Panc1 (cell line): ENCODE data around the gene DCLRE1C. TPM values are rescaled to one million over a fixed set of nuclear protein-coding genes. Genes with fewer than 3 reads are reported as not detected.

ENCODE experiments used
- ATAC-seq: fragments of 200-7000 bp; cut with Tn5 transposase; 2 replicates; pipeline ENCODE4 v1.9.1; 2020; ENCODE audit warnings: mild to moderate bottlenecking, moderate library complexity
- BruUV-seq: library from RNA; stranded (reverse); fragments of 400-500 nt; replicated peaks from 2 replicates; lab custom pipeline; 2021; lab: Mats Ljungman, UMichigan
- CTCF ChIA-PET: fragments of 300-600 bp; sonication (Branson Sonifier 250); formaldehyde crosslinking; loops from one replicate; lab custom pipeline; 2022; ENCODE audit warnings: antibody characterized with exemption; lab: Charles Lee
- POLR2A ChIA-PET: fragments of 300-600 bp; sonication (Branson Sonifier 250); formaldehyde crosslinking; loops from one replicate; lab custom pipeline; 2022; ENCODE audit warnings: antibody characterized with exemption; lab: Charles Lee
- DNase-seq: peaks from one replicate; pipeline ENCODE4 v3.0.0-alpha.2; 2010; ENCODE audit warnings: low read depth, low spot score
- H3K27ac ChIP-seq: 2 replicates; pipeline ENCODE4 v1.5.1; 2011; ENCODE audit warnings: mild to moderate bottlenecking, low read length, inconsistent platforms
- H3K27me3 ChIP-seq: fragments of 200-500 bp; sonication (Bioruptor generic); 2 replicates; pipeline ENCODE4 v1.6.0; 2014; ENCODE audit warnings: low read length, inconsistent platforms; ENCODE audit not compliant: control insufficient read depth, insufficient read depth
- H3K36me3 ChIP-seq: fragments of 200-500 bp; sonication (Bioruptor generic); 2 replicates; pipeline ENCODE4 v1.5.1; 2014; ENCODE audit warnings: inconsistent platforms, mild to moderate bottlenecking, low read length, moderate library complexity; ENCODE audit not compliant: control insufficient read depth, insufficient read depth
- H3K4me1 ChIP-seq: 2 replicates; pipeline ENCODE4 v1.5.1; 2011; ENCODE audit warnings: inconsistent platforms, mild to moderate bottlenecking, low read length, moderate library complexity; ENCODE audit not compliant: control insufficient read depth, insufficient read depth
- H3K4me3 ChIP-seq, 2 experiments: 2 replicates each; pipeline ENCODE4 v1.5.1; 2011 to 2012; ENCODE audit warnings: low read depth in 2 of 2, low read length in 2 of 2, mild to moderate bottlenecking in 2 of 2, inconsistent platforms in 1 of 2, moderate library complexity in 1 of 2
- H3K9me3 ChIP-seq: fragments of 200-500 bp; sonication (Bioruptor generic); 2 replicates; pipeline ENCODE4 v1.5.1; 2014; ENCODE audit warnings: low read depth, mild to moderate bottlenecking, inconsistent platforms, low read length, moderate library complexity; ENCODE audit not compliant: control insufficient read depth, insufficient read depth
- POLR2AphosphoS5 ChIP-seq: IDR thresholded peaks from 2 replicates; pipeline ENCODE4 v1.6.1; 2012; ENCODE audit warnings: mild to moderate bottlenecking, low read depth, low read length, moderate library complexity
- SIN3A ChIP-seq: IDR thresholded peaks from 2 replicates; pipeline ENCODE4 v1.6.1; 2012; ENCODE audit warnings: low read depth, mild to moderate bottlenecking, low read length, moderate library complexity, borderline replicate concordance; ENCODE audit not compliant: insufficient read depth
- TCF7L2 ChIP-seq: IDR thresholded peaks from 2 replicates; pipeline ENCODE4 v1.6.1; 2011; ENCODE audit warnings: mild to moderate bottlenecking, low read depth, low read length, inconsistent platforms
- in situ Hi-C: cut with HindIII; loops from 2 replicates; pipeline ENCODE4 v1.10.0; 2016; ENCODE audit warnings: low sequenced_read_pairs, low pct_unique_long_range_greater_than_20kb
- intact Hi-C: fragments of 100-400 bp; cut with micrococcal nuclease; formaldehyde crosslinking; loops from one replicate; pipeline ENCODE4 v1.10.0; 2022; ENCODE audit not compliant: unreplicated experiment
- total RNA-seq: library from RNA; stranded (reverse); gene quantifications from one replicate; pipeline ENCODE4 v1.2.1, GENCODE V29; 2021; ENCODE audit not compliant: unreplicated experiment
- TF ChIP-seq, protein P1 (sequence below), 2 experiments: IDR thresholded peaks; 2 replicates each; pipeline ENCODE4 v1.6.1; 2011 to 2012; ENCODE audit warnings: low read depth in 2 of 2, control low read depth in 1 of 2, low read length in 1 of 2, mild to moderate bottlenecking in 1 of 2, moderate library complexity in 1 of 2; ENCODE audit not compliant: insufficient read depth in 1 of 2
- TF ChIP-seq, protein P2 (sequence below): fragments of 450-650 bp; IDR thresholded peaks from 2 replicates; pipeline ENCODE4 v1.5.1; 2017; ENCODE audit warnings: mild to moderate bottlenecking

Gene DCLRE1C
- total RNA-seq, 1 experiment from 2014 or later: 9.1 TPM

DNA sequence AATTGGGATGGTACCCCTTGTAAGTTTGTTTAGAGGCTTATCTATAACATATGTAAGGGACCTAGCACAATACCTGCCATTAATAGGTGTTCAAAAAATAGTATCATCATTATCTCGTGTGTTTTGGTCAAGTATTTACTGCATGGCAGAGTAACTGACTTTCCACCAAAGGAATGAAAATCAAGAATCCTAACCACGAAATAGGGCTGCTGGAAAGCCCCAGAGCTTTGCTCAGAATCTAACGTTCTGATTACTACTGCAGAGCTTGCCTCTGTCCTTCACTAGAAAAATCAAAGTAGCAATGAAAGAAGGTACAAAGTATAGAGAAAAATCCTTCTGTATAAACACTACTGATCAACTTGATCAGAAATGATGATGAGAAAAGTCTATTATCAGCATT lies 34.9 kb downstream of the DCLRE1C start:
- POLR2A ChIA-PET: no interaction called here
- BruUV-seq: no TSS peak
- no peaks in the 10 kb centered on the region; the same call in none of the 2 replicates for H3K36me3 ChIP-seq

GRCh38 chr10:14917827-14918226 lies 36.1 kb downstream of the DCLRE1C start:
- BruUV-seq: no TSS peak

More for the DNA sequence above, 34.9 kb downstream of the DCLRE1C start:
- TF ChIP-seq POLR2AphosphoS5: no peak
- no peak for TF ChIP-seq TCF7L2
- TF ChIP-seq, protein P1, sequence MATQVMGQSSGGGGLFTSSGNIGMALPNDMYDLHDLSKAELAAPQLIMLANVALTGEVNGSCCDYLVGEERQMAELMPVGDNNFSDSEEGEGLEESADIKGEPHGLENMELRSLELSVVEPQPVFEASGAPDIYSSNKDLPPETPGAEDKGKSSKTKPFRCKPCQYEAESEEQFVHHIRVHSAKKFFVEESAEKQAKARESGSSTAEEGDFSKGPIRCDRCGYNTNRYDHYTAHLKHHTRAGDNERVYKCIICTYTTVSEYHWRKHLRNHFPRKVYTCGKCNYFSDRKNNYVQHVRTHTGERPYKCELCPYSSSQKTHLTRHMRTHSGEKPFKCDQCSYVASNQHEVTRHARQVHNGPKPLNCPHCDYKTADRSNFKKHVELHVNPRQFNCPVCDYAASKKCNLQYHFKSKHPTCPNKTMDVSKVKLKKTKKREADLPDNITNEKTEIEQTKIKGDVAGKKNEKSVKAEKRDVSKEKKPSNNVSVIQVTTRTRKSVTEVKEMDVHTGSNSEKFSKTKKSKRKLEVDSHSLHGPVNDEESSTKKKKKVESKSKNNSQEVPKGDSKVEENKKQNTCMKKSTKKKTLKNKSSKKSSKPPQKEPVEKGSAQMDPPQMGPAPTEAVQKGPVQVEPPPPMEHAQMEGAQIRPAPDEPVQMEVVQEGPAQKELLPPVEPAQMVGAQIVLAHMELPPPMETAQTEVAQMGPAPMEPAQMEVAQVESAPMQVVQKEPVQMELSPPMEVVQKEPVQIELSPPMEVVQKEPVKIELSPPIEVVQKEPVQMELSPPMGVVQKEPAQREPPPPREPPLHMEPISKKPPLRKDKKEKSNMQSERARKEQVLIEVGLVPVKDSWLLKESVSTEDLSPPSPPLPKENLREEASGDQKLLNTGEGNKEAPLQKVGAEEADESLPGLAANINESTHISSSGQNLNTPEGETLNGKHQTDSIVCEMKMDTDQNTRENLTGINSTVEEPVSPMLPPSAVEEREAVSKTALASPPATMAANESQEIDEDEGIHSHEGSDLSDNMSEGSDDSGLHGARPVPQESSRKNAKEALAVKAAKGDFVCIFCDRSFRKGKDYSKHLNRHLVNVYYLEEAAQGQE (IDR thresholded peaks at IDR 0.05; ENCODE audit: insufficient read depth in 1 of 2, low read depth in 2 of 2, low read length in 1 of 2): no peak
- TF ChIP-seq, protein P2, sequence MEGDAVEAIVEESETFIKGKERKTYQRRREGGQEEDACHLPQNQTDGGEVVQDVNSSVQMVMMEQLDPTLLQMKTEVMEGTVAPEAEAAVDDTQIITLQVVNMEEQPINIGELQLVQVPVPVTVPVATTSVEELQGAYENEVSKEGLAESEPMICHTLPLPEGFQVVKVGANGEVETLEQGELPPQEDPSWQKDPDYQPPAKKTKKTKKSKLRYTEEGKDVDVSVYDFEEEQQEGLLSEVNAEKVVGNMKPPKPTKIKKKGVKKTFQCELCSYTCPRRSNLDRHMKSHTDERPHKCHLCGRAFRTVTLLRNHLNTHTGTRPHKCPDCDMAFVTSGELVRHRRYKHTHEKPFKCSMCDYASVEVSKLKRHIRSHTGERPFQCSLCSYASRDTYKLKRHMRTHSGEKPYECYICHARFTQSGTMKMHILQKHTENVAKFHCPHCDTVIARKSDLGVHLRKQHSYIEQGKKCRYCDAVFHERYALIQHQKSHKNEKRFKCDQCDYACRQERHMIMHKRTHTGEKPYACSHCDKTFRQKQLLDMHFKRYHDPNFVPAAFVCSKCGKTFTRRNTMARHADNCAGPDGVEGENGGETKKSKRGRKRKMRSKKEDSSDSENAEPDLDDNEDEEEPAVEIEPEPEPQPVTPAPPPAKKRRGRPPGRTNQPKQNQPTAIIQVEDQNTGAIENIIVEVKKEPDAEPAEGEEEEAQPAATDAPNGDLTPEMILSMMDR: no peak
- no peak for TF ChIP-seq SIN3A
- no peak for ATAC-seq
- in situ Hi-C loops: no loop called here
- Histone ChIP-seq H3K27ac (no peak overlapping the region), H3K27me3 (no peaks in the 10 kb centered on the region), H3K4me3 (no peak overlapping the region), H3K9me3 (peaks cover 10% of the 10 kb centered on the region; the same call in 1 of the 2 replicates), H3K4me1 (no peaks in the 10 kb centered on the region)
- CTCF ChIA-PET: no interaction called here
- intact Hi-C loops: no loop called here
- DNase-seq: no peak

More at GRCh38 chr10:14917827-14918226, 36.1 kb downstream of the DCLRE1C start:
- Histone ChIP-seq H3K27ac (no peak overlapping the region), H3K36me3 (no peaks in the 10 kb centered on the region; the same call in none of the 2 replicates), H3K4me3 (no peak overlapping the region), H3K9me3 (peaks cover 10% of the 10 kb centered on the region; the same call in 1 of the 2 replicates), H3K27me3 (no peaks in the 10 kb centered on the region), H3K4me1 (no peaks in the 10 kb centered on the region)
- POLR2A ChIA-PET: interaction anchor here (0.6 kb wide), 1 partner anchor 35 kb away, joined by 5 read pairs; no protein-coding TSS in a partner anchor
- in situ Hi-C loops: no loop called here
- no peak for ATAC-seq
- TF ChIP-seq, protein P2: no peak
- TF ChIP-seq TCF7L2 (no peak), SIN3A (no peak), POLR2AphosphoS5 (no peak)
- TF ChIP-seq, protein P1 (IDR thresholded peaks at IDR 0.05; ENCODE audit: insufficient read depth in 1 of 2, low read depth in 2 of 2, low read length in 1 of 2): no peak
- intact Hi-C loops: no loop called here
- no peak for DNase-seq
- CTCF ChIA-PET: no interaction called here
